GM18858 (cell line): Measurements from ENCODE around the gene ACACA.
"Not testable (repeated sequence)": the region's sequence is repeated elsewhere in the genome, so short reads cannot be mapped to it uniquely, and the experiment has no call there.

Source experiments
- ATAC-seq: cut with Tn5 transposase; IDR thresholded peaks from one replicate; pipeline ENCODE4 v1.9.1; 2021; ENCODE audit not compliant: unreplicated experiment

The ACACA gene

DNA sequence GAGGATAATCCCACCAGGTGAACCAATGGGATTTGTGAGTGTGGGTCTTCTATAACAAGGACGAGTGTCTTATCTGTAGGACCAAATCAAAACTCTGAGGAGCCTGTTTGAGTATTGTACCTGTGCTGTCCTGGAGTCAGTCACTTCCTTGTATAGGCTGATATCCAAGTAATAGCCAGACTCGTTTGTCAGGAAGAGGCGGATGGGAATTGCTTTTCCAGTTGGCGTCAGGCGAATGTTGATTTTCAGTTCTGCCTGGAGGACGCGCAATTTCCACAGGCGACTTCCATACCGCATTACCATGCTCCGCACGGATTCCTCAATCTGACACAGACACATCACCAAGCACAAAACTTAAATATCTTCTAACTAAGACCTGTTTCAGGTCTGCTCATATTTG is 218.5 kb downstream of the ACACA start:
- ATAC-seq: no peak

DNA sequence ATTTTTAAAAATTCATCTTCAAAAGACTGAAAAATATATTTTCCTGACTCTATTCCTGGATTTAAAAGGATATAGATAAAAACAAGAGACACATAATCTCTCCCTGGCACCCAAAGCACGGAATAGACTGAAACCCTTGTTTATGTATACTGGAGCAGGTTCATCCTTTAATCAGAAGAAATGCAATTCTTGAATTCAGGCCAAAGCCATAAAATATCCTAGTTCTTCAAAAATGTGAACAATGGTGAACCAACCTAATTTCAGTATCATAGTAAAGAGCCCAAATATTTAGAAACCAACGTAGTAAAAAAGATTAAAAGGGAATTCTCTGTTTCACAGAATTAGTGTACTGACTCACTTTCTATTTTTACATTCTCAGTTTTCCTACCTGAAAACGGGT is 219.4 kb downstream of the ACACA start:
- ATAC-seq: no peak

DNA sequence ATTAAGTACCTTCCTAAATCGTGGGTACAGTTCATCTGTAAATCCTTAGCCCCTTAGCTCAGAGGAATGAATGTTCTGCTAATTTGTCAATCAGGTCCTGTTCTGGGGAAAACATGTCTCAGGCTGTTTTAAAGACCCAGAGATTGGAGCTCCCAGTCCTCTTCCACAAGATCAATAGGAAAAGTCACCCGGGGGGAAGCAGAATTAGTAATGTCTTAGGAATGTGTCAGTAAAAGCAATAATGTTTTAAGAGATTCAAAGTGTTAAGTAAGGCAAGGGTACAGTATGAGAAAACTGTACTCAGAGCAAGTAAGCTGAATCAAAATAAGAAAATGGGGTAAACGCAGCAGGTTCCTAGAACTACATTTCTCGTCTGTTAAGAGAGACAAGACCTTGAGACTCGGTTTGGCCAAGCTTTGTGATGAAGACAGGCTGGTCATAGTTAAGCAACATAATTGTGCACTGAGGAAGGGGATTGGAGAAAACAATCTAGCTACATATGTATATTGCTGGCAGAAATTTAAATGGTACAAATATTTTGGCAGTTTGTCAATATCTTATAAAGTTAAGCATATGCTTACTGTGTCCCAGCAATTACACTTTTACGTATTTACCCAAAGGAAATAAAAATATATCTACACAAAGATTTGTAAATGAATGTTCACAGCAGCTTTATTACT is 223.7 kb downstream of the ACACA start:
- no peak for ATAC-seq

DNA sequence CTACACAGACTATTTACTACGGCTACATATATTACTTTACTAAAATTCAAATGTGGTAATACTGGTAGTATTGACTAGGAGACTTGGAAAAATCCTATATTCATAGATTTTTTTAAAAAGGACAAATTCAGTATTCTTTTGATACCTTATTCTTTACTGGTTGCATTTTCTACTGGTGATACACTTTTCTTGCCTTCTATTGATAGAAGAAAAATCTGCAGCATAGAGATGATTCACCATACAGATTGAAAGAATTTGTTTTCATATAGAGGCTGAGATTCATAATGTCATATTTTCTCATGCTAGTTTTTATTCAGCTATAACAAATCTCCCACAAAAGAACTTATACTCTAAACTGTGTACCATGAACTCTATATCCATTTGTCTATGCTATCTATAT is 226.3 kb downstream of the ACACA start:
- no peak for ATAC-seq

DNA sequence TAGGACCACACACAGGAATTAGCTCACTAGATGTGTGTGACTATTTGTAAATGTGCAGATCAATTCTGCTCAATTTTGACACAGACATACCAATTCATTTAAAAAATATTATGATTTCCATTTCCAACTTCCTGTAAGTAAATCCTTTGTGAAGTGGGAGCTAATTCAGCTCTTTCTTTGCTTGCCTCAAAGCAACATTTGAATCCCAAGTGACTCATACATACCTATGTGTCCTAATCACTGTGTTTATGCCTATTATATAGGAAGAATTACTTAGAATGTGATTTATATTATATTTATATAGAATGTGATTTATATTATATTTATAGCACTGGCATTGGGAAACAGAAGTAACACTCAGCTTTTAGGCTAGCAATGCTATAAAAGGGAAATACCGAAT is 226.7 kb downstream of the ACACA start:
- no peak for ATAC-seq

DNA sequence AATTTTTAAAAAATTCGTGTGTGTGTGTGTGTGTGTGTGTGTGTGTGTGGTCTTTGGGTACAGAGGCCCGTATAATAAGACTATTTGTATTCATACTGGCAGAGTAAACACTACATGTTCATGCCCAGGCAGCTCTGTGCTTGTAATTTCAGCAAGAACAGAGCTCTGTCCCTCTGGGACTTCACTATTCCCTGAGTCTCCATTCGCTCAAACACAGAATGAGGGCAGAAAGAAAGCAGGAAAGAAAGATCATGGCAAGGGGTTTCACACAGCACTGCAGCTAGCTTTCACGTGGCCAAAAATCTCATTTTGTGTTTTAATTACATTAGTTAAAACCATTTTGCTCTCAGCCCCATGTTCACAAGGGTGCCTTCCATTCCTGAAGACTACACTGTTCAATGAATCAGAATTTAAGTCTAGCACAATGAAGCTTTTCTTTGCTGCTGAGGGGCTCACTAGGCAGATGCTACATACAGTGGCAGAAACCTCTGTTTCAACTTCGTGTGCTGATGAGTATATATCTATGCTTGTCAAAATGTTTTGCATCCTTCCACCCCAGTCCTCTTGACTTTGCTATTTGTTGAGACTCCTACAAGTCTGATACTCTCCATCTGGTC is 229.3 kb downstream of the ACACA start:
- ATAC-seq: no peak

DNA sequence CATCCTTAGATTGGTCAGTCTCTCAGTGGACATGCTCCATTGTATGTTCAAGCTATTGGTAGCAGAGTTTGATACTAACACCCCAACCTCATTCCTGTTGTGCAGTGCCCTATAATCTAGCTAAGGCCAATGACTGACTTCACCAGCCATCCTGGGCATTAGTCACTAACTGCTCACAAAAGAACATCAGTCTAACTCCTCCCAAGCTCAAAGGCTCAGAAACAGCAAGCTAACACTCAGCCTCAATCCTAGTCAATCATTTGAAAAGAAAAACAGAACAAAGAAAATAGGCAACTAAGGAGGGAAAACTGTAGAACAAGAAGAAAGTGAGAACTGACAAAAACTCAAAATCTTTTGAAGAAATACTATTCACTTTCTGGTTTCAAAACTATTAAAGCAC is 229.9 kb downstream of the ACACA start:
- ATAC-seq: no peak

DNA sequence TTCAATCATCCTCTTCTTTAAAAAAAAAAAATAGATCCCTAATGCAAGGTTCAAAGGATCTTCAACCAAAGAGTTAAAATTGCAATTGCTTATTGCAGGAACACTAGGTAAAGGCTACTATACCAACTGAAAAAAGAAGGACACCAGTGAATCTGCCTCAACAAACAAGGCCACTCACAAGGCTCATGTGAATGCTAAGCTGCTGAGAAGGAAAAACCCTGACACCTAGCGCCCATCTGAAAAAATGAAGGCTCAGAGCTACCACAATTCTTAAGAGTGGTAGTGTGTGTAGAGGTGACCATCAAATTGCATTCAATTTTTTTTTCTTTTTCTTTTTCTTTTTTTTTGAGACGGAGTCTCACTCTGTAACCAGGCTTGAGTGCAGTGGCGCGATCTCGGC is 232.4 kb downstream of the ACACA start:
- no peak for ATAC-seq

DNA sequence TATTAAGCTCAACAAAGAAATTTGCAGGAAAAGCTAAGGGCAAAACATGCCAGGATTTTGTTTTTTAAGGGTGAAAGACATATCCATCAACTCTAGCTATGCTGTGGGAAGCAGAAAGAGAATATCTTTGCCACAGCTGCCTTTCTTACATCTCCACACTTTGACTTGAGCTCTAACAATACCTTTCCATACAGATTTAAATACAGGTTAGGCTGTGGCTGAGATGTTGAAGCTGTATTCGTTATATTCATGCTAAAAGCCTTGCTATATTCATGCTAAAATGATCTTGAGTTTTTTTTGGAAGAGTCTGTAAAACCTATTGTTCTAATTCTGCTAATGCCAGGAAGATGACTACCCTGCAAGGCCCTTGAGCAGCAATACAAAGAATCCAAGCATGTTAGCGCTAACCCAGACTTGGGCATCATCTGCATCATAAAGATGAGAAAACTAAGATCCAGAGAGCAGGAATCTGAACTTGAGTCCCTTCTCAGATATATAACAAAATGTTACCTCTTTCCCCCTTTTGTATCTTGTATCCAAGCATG is 235.7 kb downstream of the ACACA start:
- ATAC-seq: no peak

DNA sequence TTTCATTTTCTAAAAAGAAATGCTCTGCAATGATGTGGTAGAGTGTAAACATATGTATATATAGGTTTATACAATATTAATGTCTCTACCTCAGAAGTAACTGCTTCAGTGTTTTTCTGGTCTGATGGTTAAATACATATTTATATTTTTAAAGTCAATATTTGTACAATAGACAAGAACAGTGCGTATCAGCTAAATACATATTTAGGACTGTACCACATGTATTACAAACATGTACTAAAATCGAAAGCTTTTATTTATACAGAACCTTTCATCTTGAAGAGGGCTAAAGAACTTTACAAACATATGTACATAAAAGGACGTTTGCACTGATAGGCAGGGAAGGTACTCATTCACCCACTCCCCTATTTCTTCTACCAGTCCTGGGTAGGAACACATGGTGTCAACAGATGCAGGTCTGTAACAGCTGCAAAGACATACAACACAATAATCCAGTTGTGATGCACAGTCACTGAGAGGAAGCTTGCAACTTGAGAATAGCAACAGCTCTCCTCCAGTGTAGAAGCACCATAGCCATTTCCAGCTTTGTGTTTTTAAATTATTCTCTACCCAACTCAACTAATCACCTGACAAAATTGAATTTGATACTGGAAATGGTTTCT is 237.8 kb downstream of the ACACA start:
- no peak for ATAC-seq

DNA sequence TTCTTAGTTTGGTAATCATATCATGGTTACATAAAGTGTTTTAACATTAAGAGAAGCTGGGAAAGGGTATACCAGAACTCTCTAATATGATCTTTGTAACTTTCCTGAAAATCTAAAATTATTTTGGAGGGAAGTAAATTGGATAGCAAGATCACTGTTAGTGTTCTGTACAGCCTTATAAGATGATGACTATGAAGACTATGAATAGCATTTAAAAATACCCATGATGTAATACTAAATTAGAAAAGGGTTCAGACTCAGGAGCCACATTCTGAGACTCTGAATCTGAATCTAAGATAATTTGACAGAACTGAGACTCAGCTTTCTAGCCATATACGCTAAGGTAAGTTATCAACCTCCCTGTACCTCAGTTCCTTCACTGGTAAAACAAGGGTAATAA is 238.9 kb downstream of the ACACA start:
- ATAC-seq: no peak

DNA sequence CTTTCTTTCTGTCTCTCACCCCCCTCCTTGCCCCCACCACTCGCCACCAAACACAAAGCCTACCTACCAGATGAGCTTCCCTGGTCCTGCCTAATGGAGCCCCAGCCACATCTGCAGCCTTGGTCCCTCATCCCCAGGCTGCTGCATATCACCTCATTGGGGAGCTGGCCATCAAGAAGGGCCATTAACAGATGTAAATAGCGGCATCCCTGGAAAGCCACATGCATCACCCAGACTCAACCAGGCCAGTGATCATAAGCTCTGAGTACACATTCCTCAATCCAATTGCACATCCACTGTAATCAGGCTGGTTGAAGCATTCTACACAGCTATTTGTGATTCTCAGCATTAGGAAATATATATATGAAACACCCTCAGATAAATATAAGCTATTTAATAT is 242.6 kb downstream of the ACACA start:
- ATAC-seq: no peak

DNA sequence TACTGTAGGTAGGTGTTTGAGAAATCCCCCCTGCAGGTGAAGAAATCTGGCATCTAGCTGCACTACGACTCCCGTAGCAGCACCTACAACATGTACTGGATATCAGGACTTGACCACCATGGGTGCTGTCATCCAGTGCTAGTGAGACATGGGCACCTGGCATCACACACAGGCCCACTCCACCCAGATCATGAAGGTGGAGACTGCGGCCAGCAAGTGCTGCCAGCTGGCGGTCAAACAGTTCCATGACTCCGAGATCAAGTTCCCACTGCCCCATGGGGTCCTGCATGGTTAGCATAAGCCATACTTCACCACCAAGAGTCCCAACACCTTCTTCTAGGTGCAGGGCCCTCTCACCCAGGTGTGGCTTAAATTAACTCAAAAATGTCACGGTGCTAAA is 243.8 kb downstream of the ACACA start:
- no peak for ATAC-seq

DNA sequence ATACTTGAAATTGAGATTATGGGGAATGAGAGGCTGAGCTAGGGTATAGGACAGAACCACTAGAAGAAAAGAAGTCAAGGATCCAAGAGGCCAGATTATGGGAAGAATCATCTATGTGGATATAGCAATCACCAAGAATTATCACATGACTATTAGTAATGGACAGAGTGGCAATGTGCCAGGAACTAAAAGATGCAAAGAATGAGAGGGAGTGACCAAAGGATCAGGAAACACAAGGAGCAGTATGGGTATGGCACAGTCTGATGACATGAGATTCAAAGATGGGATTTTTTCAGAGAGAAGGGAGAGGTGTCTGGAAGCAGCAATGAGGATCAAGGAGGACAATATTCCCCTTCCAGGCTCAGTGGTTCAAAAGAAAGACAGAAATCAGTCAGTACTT is 245.7 kb downstream of the ACACA start:
- ATAC-seq: no peak

DNA sequence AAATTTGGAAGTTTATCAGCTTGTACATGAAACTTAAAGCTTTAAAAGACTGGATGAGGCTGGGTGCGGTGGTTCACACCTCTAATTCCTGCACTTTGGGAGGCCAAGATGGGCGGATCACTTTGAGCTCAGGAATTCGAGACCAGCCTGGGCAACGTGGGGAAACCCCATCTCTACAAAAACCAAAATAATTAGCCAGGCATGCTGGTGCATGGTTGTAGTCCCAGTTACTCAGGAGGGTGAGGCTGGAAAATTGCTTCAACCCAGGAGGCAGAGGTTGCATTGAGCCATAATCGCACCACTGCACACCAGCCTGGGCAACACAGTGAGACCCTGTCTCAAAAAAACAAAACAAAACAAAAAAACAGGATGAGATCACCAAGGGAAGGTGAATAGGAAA is 248.3 kb downstream of the ACACA start:
- no peak for ATAC-seq

DNA sequence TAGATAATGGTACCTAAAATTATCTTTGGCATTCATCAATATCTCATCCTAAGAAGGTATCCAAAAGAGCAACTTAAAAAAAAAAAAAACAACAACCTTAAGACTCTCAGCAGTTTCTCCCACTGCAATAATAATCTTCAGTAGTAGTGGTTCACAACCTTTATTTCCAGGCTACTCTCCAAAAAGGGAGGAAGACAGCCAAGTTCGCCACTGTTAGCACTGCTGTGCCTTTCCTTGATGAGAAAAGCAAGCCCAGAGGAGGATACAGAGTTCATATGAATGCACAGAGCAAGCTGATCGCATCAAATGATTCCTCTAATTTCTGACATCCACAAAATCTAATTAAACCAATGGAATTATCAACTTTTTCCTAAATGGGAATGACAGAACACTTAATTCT is 258.5 kb downstream of the ACACA start:
- no peak for ATAC-seq

DNA sequence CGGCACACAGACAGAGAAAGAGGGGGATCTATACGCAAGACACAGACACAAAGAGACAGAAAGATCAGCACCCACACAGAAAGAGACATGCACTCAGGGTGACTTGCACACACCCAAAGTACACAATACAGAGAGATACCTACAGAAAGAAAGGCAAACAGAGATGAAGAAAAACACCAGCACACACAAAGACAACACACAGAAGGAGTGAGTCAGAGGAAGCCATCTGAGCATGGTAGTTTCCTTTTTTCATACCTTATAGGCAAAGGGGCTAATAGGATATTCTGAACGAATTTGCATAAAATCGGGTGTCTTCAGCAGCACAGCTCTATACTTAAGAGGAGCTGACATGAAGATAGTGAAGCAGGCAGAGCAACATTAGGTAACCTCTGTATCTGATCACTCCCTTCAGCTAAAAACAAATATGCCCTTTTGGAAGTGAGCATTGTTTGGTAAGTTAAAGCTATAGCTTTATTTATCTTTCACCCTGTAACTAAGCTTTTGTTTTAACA is 259.3 kb downstream of the ACACA start:
- peak; percentile 73 for ATAC-seq

DNA sequence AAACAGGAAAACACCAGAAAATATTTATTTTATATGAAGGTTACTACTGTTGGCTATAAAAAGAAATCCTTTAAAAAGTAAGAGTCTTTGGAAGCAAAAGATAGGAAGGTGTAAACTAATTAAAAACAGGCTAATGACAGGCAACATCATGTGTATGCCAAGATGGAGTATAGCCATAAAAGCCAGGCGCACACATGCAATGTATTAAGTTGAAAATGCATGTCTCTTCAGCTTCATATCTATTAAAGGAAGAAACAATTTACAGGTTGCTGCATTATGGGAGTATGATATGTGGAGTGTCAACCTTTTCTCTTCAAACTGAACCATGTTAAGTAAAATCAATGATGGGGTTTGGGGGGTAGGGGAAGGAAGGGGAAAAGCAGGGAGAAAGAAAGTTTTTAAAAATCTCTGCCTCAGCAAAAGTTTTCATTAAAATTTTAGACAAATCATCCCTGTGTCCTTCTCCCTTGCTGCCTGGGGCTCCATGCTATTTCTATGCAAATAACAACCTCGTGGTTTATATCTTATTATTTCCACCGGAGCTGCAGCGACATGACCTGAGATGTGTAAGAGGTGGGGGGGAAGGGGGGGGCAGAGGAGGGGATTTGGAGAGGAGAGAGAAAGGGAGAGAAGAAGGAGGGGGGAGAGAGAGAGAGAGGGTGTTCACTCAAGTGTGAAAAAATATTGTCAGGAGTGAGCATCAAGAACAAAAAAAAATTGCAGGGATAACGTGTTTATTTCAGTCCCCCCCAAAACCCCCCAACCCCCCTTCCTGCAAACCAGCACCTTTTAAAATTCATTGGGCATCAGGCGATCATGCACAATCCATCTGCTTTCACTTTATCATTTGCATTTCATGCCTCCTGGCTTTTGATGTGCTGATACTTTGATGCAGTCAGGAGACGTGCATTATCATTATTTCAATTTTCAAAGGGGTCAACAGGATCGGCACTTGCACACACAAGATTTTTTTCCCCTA is 260.3 kb downstream of the ACACA start:
- no peak for ATAC-seq

DNA sequence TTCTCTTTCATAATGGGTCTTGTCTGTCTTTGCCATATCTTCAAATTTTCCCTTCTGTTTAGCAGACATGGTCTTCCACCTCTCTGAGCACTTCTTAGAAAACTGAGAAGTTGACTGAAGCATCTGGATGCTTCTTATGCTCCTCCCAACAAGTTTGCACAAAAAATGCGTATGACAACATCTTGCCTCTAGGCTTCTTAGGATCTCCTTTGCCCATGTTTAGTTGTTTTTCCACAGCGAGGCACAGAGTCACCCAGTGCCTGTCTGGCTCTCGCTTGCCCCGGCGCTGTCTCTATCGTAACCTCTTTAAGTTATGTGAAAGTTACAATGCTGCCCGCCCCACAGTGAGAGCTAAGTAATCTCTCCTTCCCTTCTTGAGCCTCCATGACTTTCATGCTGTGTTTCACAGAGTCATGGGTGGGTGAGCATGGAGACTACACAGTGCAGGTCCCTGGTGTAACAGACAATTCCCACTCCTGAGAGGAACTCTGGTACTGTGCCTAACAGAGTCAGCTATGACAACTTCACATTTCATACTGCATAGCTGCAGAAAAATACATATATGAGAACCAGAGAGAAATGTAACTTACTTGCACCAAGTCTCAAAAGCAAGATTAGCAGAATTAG is 262.4 kb downstream of the ACACA start:
- no peak for ATAC-seq

DNA sequence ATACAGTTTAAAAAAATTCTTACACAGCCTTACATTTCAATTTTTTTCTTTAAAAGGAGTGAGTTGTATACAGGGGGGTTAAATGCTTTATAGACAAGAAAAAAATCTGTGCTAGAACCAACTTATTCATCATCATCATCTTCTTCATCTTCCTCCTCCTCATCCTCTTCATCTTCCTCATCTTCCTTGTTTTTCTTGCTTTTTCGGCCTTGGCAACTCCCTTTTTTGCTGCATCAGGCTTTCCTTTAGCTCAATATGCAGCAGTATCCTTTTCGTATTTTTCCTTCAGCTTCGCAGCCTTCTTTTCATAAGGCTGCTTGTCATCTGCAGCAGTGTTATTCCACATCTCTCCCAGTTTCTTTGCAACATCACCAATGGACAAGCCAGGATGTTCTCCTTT is 263.1 kb downstream of the ACACA start:
- ATAC-seq: not testable (repeated sequence)
